H1 (cell line): ENCODE data around the gene ERFE. TPM values are rescaled to one million over a fixed set of nuclear protein-coding genes. Genes with fewer than 3 reads are reported as not detected.

Source experiments
- CTCF ChIA-PET: fragments of 300-600 bp; sonication (Branson Sonifier 250); formaldehyde crosslinking; loops from one replicate; lab custom pipeline; 2021; ENCODE audit not compliant: partially characterized antibody; lab: Charles Lee
- POLR2A ChIA-PET: fragments of 300-600 bp; sonication (Branson Sonifier 250); formaldehyde crosslinking; loops from one replicate; lab custom pipeline; 2021; ENCODE audit warnings: inconsistent platforms; ENCODE audit not compliant: partially characterized antibody; lab: Charles Lee
- DNase-seq, 2 experiments: peaks; one replicate each; pipeline versions ENCODE4 v3.0.0 to v3.0.0-alpha.2; 2010 to 2022; ENCODE audit warnings: low spot score in 2 of 2, low read depth in 1 of 2, mixed read lengths in 1 of 2
- FAIRE-seq: peaks from 2 replicates; lab custom pipeline; 2011; peaks lifted over from hg19 to GRCh38; lab: Jason Lieb, UNC
- H2AFZ ChIP-seq: 2 replicates; pipeline ENCODE4 v1.8.1; 2012; ENCODE audit warnings: low read length, inconsistent platforms
- H2AK5ac ChIP-seq: 2 replicates; pipeline ENCODE4 v1.6.1; 2013; ENCODE audit warnings: low read depth, low read length
- H2BK120ac ChIP-seq: replicated peaks from 2 replicates; pipeline ENCODE3; 2013; ENCODE audit warnings: low read depth, low read length, inconsistent platforms
- H2BK12ac ChIP-seq: 2 replicates; pipeline ENCODE4 v1.6.1; 2013; ENCODE audit warnings: low read depth, low read length
- H2BK15ac ChIP-seq: 2 replicates; pipeline ENCODE4 v1.6.1; 2013; ENCODE audit warnings: low read length
- H2BK20ac ChIP-seq: 2 replicates; pipeline ENCODE4 v1.6.1; 2013; ENCODE audit warnings: low read length
- H2BK5ac ChIP-seq: 2 replicates; pipeline ENCODE4 v1.6.1; 2013; ENCODE audit warnings: low read depth, low read length
- H3K14ac ChIP-seq: 2 replicates; pipeline ENCODE4 v1.6.1; 2013; ENCODE audit warnings: inconsistent platforms; ENCODE audit not compliant: insufficient read length
- H3K18ac ChIP-seq: 2 replicates; pipeline ENCODE4 v1.6.1; 2013; ENCODE audit warnings: low read length; ENCODE audit errors: extremely low read depth
- H3K23ac ChIP-seq: 2 replicates; pipeline ENCODE4 v1.6.1; 2013; ENCODE audit warnings: inconsistent platforms; ENCODE audit not compliant: insufficient read length
- H3K23me2 ChIP-seq: 2 replicates; pipeline ENCODE4 v1.6.1; 2013; ENCODE audit warnings: low read depth, low read length
- H3K27ac ChIP-seq: 2 replicates; pipeline ENCODE4 v1.6.1; 2011; ENCODE audit warnings: low read depth, low read length, inconsistent platforms
- H3K27me3 ChIP-seq, 4 experiments: replicated peaks in 1 of 4; 1 replicate in 1 of 4; 2 replicates in 3 of 4; pipeline versions ENCODE4 v1.6.1 to v1.8.1; 2011 to 2013; ENCODE audit warnings: low read length in 3 of 4, mild to moderate bottlenecking in 3 of 4, inconsistent platforms in 2 of 4, mixed read lengths in 2 of 4, moderate library complexity in 1 of 4; ENCODE audit not compliant: control insufficient read depth in 3 of 4, insufficient read depth in 3 of 4; ENCODE audit errors: extremely low read depth in 1 of 4
- H3K36me3 ChIP-seq, 4 experiments: 2 replicates each; pipeline versions ENCODE4 v1.6.1 to v1.8.1; 2011 to 2013; ENCODE audit warnings: mild to moderate bottlenecking in 4 of 4, low read length in 3 of 4, moderate library complexity in 2 of 4, control low read depth in 1 of 4, inconsistent platforms in 1 of 4; ENCODE audit not compliant: insufficient read depth in 4 of 4, control insufficient read depth in 2 of 4
- H3K4ac ChIP-seq: replicated peaks from 2 replicates; pipeline ENCODE3; 2013; ENCODE audit warnings: low read length, low read depth, mixed read lengths, inconsistent platforms; ENCODE audit not compliant: insufficient read length
- H3K4me1 ChIP-seq, 4 experiments: replicated peaks in 1 of 4; 1 replicate in 1 of 4; 2 replicates in 3 of 4; pipeline versions ENCODE4 v1.6.1 to v1.8.1; 2011 to 2013; ENCODE audit warnings: low read length in 3 of 4, inconsistent platforms in 2 of 4, mixed read lengths in 1 of 4; ENCODE audit not compliant: insufficient read depth in 4 of 4, control insufficient read depth in 3 of 4
- H3K4me2 ChIP-seq, 2 experiments: 2 replicates each; pipeline versions ENCODE4 v1.6.1 to v1.8.1; 2011 to 2013; ENCODE audit warnings: low read depth in 2 of 2, low read length in 2 of 2, control low read depth in 1 of 2, inconsistent platforms in 1 of 2, mild to moderate bottlenecking in 1 of 2; ENCODE audit not compliant: insufficient read depth in 1 of 2
- H3K4me3 ChIP-seq, 4 experiments: fragments of 200-600, 300-600 bp in 1 of 4; sonication (generic), shearing (Covaris generic), sonication (Bioruptor Twin) in 1 of 4; 2 replicates each; pipeline versions ENCODE4 v1.5.1 to v1.8.1; 2011 to 2016; ENCODE audit warnings: low read length in 4 of 4, low read depth in 3 of 4, control low read depth in 2 of 4, inconsistent platforms in 2 of 4, mild to moderate bottlenecking in 2 of 4, mixed read lengths in 1 of 4, moderate library complexity in 1 of 4; ENCODE audit not compliant: insufficient read depth in 2 of 4; ENCODE audit errors: extremely low read depth in 1 of 4
- H3K56ac ChIP-seq: replicated peaks from 2 replicates; pipeline ENCODE3; 2013; ENCODE audit warnings: low read depth, mild to moderate bottlenecking, mixed read lengths, low read length, inconsistent platforms; ENCODE audit not compliant: insufficient read length
- H3K79me1 ChIP-seq: 2 replicates; pipeline ENCODE4 v1.6.1; 2013; ENCODE audit warnings: low read depth, low read length, control low read depth
- H3K79me2 ChIP-seq, 2 experiments: 2 replicates each; pipeline versions ENCODE4 v1.6.1 to v1.8.1; 2012 to 2013; ENCODE audit warnings: low read length in 2 of 2, mild to moderate bottlenecking in 2 of 2, inconsistent platforms in 1 of 2; ENCODE audit not compliant: insufficient read depth in 2 of 2, control insufficient read depth in 1 of 2
- H3K9ac ChIP-seq, 4 experiments: replicated peaks in 1 of 4; 1 replicate in 1 of 4; 2 replicates in 3 of 4; pipeline versions ENCODE4 v1.6.1 to v1.8.1; 2011 to 2013; ENCODE audit warnings: low read depth in 3 of 4, low read length in 3 of 4, control low read depth in 2 of 4, mild to moderate bottlenecking in 2 of 4, moderate library complexity in 2 of 4, inconsistent platforms in 1 of 4; ENCODE audit errors: extremely low read depth in 1 of 4
- H3K9me3 ChIP-seq, 2 experiments: 2 replicates each; pipeline versions ENCODE4 v1.6.1 to v1.8.1; 2012 to 2013; ENCODE audit warnings: mild to moderate bottlenecking in 2 of 2, moderate library complexity in 2 of 2, control low read depth in 1 of 2, inconsistent platforms in 1 of 2, low read depth in 1 of 2, low read length in 1 of 2, mixed read lengths in 1 of 2; ENCODE audit not compliant: insufficient read depth in 2 of 2
- H4K20me1 ChIP-seq, 2 experiments: replicated peaks in 1 of 2; 2 replicates each; pipeline versions ENCODE3 to v1.8.1; 2011 to 2013; ENCODE audit warnings: inconsistent platforms in 2 of 2, low read length in 2 of 2, mild to moderate bottlenecking in 1 of 2; ENCODE audit not compliant: insufficient read depth in 2 of 2, control insufficient read depth in 1 of 2
- H4K5ac ChIP-seq: 2 replicates; pipeline ENCODE4 v1.6.1; 2013; ENCODE audit warnings: low read length, low read depth, mixed read lengths, inconsistent platforms; ENCODE audit not compliant: insufficient read length
- H4K8ac ChIP-seq: 2 replicates; pipeline ENCODE4 v1.8.0; 2013; ENCODE audit warnings: mild to moderate bottlenecking, moderate library complexity, low read length, inconsistent platforms; ENCODE audit not compliant: insufficient read depth; ENCODE audit errors: extremely low read depth
- H4K91ac ChIP-seq: replicated peaks from 2 replicates; pipeline ENCODE3; 2013; ENCODE audit warnings: low read length, mixed read lengths, inconsistent platforms; ENCODE audit not compliant: insufficient read length
- CREB1 ChIP-seq: IDR thresholded peaks from 2 replicates; pipeline ENCODE4 v1.6.1; 2012; ENCODE audit warnings: inconsistent platforms
- E2F6 ChIP-seq: IDR thresholded peaks from 2 replicates; pipeline ENCODE4 v1.6.1; 2012; ENCODE audit warnings: inconsistent platforms
- JUN ChIP-seq: IDR thresholded peaks from 2 replicates; pipeline ENCODE4 v1.6.1; 2011; ENCODE audit warnings: low read depth, mild to moderate bottlenecking, improper control_type of control experiment, low read length
- MAFK ChIP-seq: IDR thresholded peaks from 2 replicates; pipeline ENCODE4 v1.6.1; 2012; ENCODE audit warnings: low read depth, mild to moderate bottlenecking, improper control_type of control experiment, low read length
- SIRT6 ChIP-seq: IDR thresholded peaks from one replicate; pipeline ENCODE4 v1.7.1; 2012; ENCODE audit warnings: low read length, inconsistent platforms
- SRF ChIP-seq: IDR thresholded peaks from 2 replicates; pipeline ENCODE4 v1.6.1; 2011; ENCODE audit warnings: mild to moderate bottlenecking, low read depth, low read length, moderate library complexity
- TAF1 ChIP-seq: IDR thresholded peaks from 2 replicates; pipeline ENCODE4 v1.6.1; 2011; ENCODE audit warnings: mild to moderate bottlenecking, low read depth, low read length
- TEAD4 ChIP-seq: IDR thresholded peaks from 2 replicates; pipeline ENCODE4 v1.6.1; 2012; ENCODE audit warnings: low read depth, low read length, inconsistent platforms, mixed read lengths
- WGBS, 2 experiments: shearing (Covaris generic) in 1 of 2; methylation state at CpG; one replicate each; pipeline versions ENCODE4 v1.1.6 to v1.1.7; 2013 to 2015; ENCODE audit warnings: low lambda C conversion rate in 2 of 2, mixed read lengths in 2 of 2, inconsistent platforms in 1 of 2, low coverage in 1 of 2, missing lambda C conversion rate in 1 of 2; ENCODE audit not compliant: insufficient replicate concordance in 2 of 2, insufficient coverage in 1 of 2, insufficient read length in 1 of 2; ENCODE audit errors: extremely low coverage in 1 of 2, missing lambda C conversion rate in 1 of 2; 5-methylcytosine and 5-hydroxymethylcytosine counted together
- polyA plus RNA-seq, 7 experiments: library from polyadenylated mRNA; depleted of rRNA in 3 of 7; stranded (reverse) in 5 of 7; unstranded in 2 of 7; fragments of >200 nt in 5 of 7; fragments of 200-250 nt in 2 of 7; gene quantifications; 1 replicate in 5 of 7; 2 replicates in 1 of 7; 4 replicates in 1 of 7; pipeline versions ENCODE4 v1.2.1 to v1.2.3, GENCODE V29; 2011 to 2013; ENCODE audit warnings: missing spikeins in 2 of 7, mixed read lengths in 2 of 7
- total RNA-seq: library from RNA; stranded (reverse); fragmentation: NEBNext Ultra II Directional; extraction: Animal tissue kit (Norgen Biotek cat#: 25700); gene quantifications from 2 replicates; pipeline ENCODE4 v1.2.1, GENCODE V29; 2021

ERFE gene
- total and polyA plus RNA-seq, 2 of the 8 experiments (the other 6 are each of a cell fraction or from before 2014, with no cell fraction given), result 2.5 to 3.6 TPM

- no peaks in the 10 kb centered on the region for H3K4me1 ChIP-seq
- no peak overlapping the region for H3K14ac ChIP-seq
- H2BK120ac ChIP-seq, result no peak overlapping the region
- no peak overlapping the region for H3K23ac ChIP-seq
- H2AK5ac ChIP-seq, result no peak overlapping the region
- H3K79me1 ChIP-seq, result 0 out of 2 replicates have a peak, but pooled peaks cover 2% of the 10 kb centered on the region
- H3K23me2 ChIP-seq, result no peaks in the 10 kb centered on the region
- H2BK5ac ChIP-seq, result no peak overlapping the region
- CTCF ChIA-PET, result no interaction called here
- H4K20me1 ChIP-seq, result peaks cover 3 to 5% of the 10 kb centered on the region in 2 experiments
- no peak overlapping the region for H3K56ac ChIP-seq
- H4K91ac ChIP-seq, result no peak overlapping the region
- H3K4me2 ChIP-seq, result no peak overlapping the region
- H3K79me2 ChIP-seq, result no peaks in the 10 kb centered on the region
- H3K27me3 ChIP-seq, result no peaks in the 10 kb centered on the region
- H3K9ac ChIP-seq, result no peak overlapping the region
- no peak overlapping the region for H2BK15ac ChIP-seq
- no peak overlapping the region for H3K4me3 ChIP-seq
- no peaks in the 10 kb centered on the region for H3K9me3 ChIP-seq
- H4K5ac ChIP-seq, result no peak overlapping the region
- no peak overlapping the region for H3K18ac ChIP-seq
- H2BK12ac ChIP-seq, result no peak overlapping the region
- no peak overlapping the region for H3K27ac ChIP-seq
- DNase-seq (no peak), FAIRE-seq (no peak)
- no peak overlapping the region for H2BK20ac ChIP-seq
- H3K36me3 ChIP-seq, result peaks cover 21 to 78% (median 50%) of the 10 kb centered on the region in 4 experiments
- WGBS, 2 experiments, result 88% methylated on average over 5 of the region's 5 CpGs; no CpG with 5 or more reads in 1 of the 2 experiments
- H4K8ac ChIP-seq, result no peak overlapping the region
- H3K4ac ChIP-seq, result no peak overlapping the region
- POLR2A ChIA-PET, result no interaction called here
- no peak overlapping the region for H2AFZ ChIP-seq
- TF ChIP-seq CREB1 (no peak), E2F6 (no peak), JUN (no peak), SIRT6 (no peak), SRF (no peak), TAF1 (no peak), TEAD4 (no peak), MAFK (no peak)
These were observed 21.8 kb downstream of the ERFE start for GRCh38 chr2:238180554-238180953.
